Measurements from ENCODE around the gene MBD3.

DNA sequence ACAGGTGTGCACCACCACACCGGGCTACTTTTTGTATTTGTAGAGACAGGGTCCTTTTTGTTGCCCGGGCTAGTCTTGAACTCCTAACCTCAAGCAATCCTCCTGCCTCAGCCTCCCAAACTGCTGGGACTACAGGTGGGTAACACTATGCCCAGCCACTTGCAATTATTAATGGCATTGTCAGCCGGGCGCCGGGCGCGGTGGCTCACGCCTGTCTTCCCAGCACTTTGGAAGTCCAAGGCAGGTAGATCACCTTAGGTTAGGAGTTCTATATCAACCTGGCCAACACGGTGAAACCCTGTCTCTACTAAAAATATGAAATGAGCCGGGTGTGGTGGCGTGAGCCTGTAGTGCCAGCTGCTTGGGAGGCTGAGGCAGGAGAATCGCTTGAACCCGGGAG, 21.8 kb downstream of the MBD3 start:
- TF ChIP-seq POLR2A (IDR thresholded peaks at IDR 0.05; ENCODE audit: low read depth, low read length) = no peak
- no peak for TF ChIP-seq POLR2AphosphoS5 (IDR thresholded peaks at IDR 0.05; ENCODE audit: low read depth, low read length)

Data from GM12892 (cell line).